ENCODE measurements around the gene ATXN1.

DNA sequence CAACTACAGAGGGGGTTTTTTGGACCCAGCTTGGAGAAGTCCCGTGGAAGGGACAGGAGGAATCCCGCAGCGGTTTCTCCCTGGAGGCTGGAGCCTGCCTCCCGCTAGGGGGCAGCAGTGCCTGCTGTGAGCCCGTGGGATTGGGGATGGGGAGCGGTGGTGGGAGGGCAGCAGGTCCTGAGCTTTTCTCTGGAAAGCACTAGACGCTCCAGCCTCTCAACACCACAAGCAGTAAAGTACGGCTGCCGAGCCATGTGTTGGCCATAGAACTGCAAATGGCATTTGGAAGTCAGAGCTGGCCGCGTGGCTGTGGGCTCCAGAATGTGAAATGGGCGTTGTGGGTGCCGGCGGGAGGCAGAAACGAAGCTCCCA lies 475.1 kb downstream of the ATXN1 start:
- TF ChIP-seq CTCF (optimal IDR thresholded peaks at IDR 0.05 in 1 of 3, IDR thresholded peaks at IDR 0.05 in 1 of 3, conservative IDR thresholded peaks at IDR 0.05 in 1 of 3; ENCODE audit: extremely low read depth in 1 of 3, insufficient read depth in 2 of 3, low read length in 3 of 3) (peak; percentile 77 to 96 (median 85)), EZH2 (IDR thresholded peaks at IDR 0.05; ENCODE audit: low read length) (no peak)

All from keratinocyte (primary cell).